ENCODE measurements around the gene SEPTIN5. TPM values are rescaled to one million over a fixed set of nuclear protein-coding genes. Genes with fewer than 3 reads are reported as not detected.
"Not testable (repeated sequence)": the region's sequence is repeated elsewhere in the genome, so short reads cannot be mapped to it uniquely, and the experiment has no call there.

The SEPTIN5 gene
- polyA plus RNA-seq (ENCODE audit: insufficient read length in 4 of 4), result 10 to 100 TPM; 33.6 to 37.5 (median 34.6) TPM

GRCh38 chr22:19714312-19715187 lies at the start of gene SEPTIN5:
Gene SEPTIN5, plus strand, starts transcription at chr22:19714503. Its CDS starts 86 bp downstream, at chr22:19714589.
- DNase-seq (ENCODE audit: low read depth in 4 of 4, low spot score in 3 of 4), result no peak

GRCh38 chr22:19664951-19665783 lies 49.1 kb upstream of the SEPTIN5 start:
- no peak for DNase-seq (ENCODE audit: low read depth in 4 of 4, low spot score in 3 of 4)

GRCh38 chr22:19665784-19666672 lies 48.3 kb upstream of the SEPTIN5 start:
- DNase-seq (ENCODE audit: low read depth in 4 of 4, low spot score in 3 of 4), result no peak

- no peak for DNase-seq (ENCODE audit: low read depth in 4 of 4, low spot score in 3 of 4)
Observed at GRCh38 chr22:19666673-19667593, 47.4 kb upstream of the SEPTIN5 start.

- no peak for DNase-seq (ENCODE audit: low read depth in 4 of 4, low spot score in 3 of 4)
Observed at GRCh38 chr22:19667872-19668740, 46.2 kb upstream of the SEPTIN5 start.

- no peak for DNase-seq (ENCODE audit: low read depth in 4 of 4, low spot score in 3 of 4)
Observed at GRCh38 chr22:19668748-19669147, 45.6 kb upstream of the SEPTIN5 start.

- no peak for DNase-seq (ENCODE audit: low read depth in 4 of 4, low spot score in 3 of 4)
Observed at GRCh38 chr22:19669570-19669969, 44.7 kb upstream of the SEPTIN5 start.

GRCh38 chr22:19671316-19671715 lies 43.0 kb upstream of the SEPTIN5 start:
- no peak for DNase-seq (ENCODE audit: low read depth in 4 of 4, low spot score in 3 of 4)

- no peak for DNase-seq (ENCODE audit: low read depth in 4 of 4, low spot score in 3 of 4)
Observed at GRCh38 chr22:19672054-19672776, 42.1 kb upstream of the SEPTIN5 start.

- DNase-seq (ENCODE audit: low read depth in 4 of 4, low spot score in 3 of 4), result no peak
Observed at GRCh38 chr22:19673660-19674059, 40.6 kb upstream of the SEPTIN5 start.

- no peak for DNase-seq (ENCODE audit: low read depth in 4 of 4, low spot score in 3 of 4)
Observed at GRCh38 chr22:19674129-19674928, 40.0 kb upstream of the SEPTIN5 start.

GRCh38 chr22:19674929-19675253 lies 39.4 kb upstream of the SEPTIN5 start:
- no peak for DNase-seq (ENCODE audit: low read depth in 4 of 4, low spot score in 3 of 4)

- no peak for DNase-seq (ENCODE audit: low read depth in 4 of 4, low spot score in 3 of 4)
Observed at GRCh38 chr22:19675428-19675827, 38.9 kb upstream of the SEPTIN5 start.

GRCh38 chr22:19676437-19676836 lies 37.9 kb upstream of the SEPTIN5 start:
- DNase-seq (ENCODE audit: low read depth in 4 of 4, low spot score in 3 of 4), result not testable (repeated sequence)

- no peak for DNase-seq (ENCODE audit: low read depth in 4 of 4, low spot score in 3 of 4)
Observed at GRCh38 chr22:19678949-19679521, 35.3 kb upstream of the SEPTIN5 start.

GRCh38 chr22:19679522-19680101 lies 34.7 kb upstream of the SEPTIN5 start:
- DNase-seq (ENCODE audit: low read depth in 4 of 4, low spot score in 3 of 4), result no peak

All from right renal pelvis (tissue), 4 donors.